22Rv1 (cell line): Measurements from ENCODE around the gene ITPR1.

Source experiments
- CTCF ChIP-seq: fragments of 450-650 bp; IDR thresholded peaks from 2 replicates; pipeline ENCODE4 v1.5.1; 2017; ENCODE audit warnings: mild to moderate bottlenecking
- ZFX ChIP-seq: fragments of 450-650 bp; IDR thresholded peaks from 2 replicates; pipeline ENCODE4 v1.6.1; 2017; ENCODE audit warnings: antibody characterized with exemption, borderline replicate concordance

- TF ChIP-seq CTCF (no peak), ZFX (no peak)
Observed at GRCh38 chr3:4770561-4770960, 277.4 kb downstream of the ITPR1 start.
